Body of pancreas (tissue), 4 donors: ENCODE results near the gene C2orf81.

Source experiments
- POLR2A ChIP-seq, 3 donors: fragments of 450-650 bp; IDR thresholded peaks; one replicate each; pipeline ENCODE4 v1.6.1; 2016; ENCODE audit warnings: antibody characterized with exemption in 3 of 3, mild to moderate bottlenecking in 2 of 3
- TF ChIP-seq, protein P1 (sequence below), 7 experiments: fragments of 450-650 bp in 4 of 7; fragments of 200-600 bp in 3 of 7; sonication (generic) in 3 of 7; IDR thresholded peaks; one replicate each; pipeline ENCODE4 v1.5.1; 2016 to 2019; ENCODE audit warnings: antibody characterized with exemption in 7 of 7

DNA sequence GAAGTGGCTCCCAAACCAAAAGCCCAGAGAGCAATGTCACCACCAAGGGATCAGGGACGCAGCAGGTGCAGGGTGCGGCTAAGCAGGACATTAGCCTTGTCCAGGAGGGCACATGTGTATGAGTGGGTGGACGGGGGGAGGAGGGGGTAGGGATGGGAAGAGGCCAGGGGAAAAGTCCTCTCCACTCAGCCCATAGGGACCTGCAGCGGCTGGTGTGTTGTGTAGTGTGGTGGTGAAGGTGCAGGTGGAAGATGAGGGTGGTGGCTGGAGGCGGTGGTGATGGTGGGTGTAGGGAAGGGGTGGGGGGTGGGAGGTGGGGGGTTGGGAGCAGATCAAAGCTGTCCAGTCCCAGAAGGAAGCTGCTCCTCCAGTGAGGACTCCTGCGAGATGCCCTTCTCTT lies 3.7 kb downstream of the C2orf81 start:
- TF ChIP-seq, protein P1, sequence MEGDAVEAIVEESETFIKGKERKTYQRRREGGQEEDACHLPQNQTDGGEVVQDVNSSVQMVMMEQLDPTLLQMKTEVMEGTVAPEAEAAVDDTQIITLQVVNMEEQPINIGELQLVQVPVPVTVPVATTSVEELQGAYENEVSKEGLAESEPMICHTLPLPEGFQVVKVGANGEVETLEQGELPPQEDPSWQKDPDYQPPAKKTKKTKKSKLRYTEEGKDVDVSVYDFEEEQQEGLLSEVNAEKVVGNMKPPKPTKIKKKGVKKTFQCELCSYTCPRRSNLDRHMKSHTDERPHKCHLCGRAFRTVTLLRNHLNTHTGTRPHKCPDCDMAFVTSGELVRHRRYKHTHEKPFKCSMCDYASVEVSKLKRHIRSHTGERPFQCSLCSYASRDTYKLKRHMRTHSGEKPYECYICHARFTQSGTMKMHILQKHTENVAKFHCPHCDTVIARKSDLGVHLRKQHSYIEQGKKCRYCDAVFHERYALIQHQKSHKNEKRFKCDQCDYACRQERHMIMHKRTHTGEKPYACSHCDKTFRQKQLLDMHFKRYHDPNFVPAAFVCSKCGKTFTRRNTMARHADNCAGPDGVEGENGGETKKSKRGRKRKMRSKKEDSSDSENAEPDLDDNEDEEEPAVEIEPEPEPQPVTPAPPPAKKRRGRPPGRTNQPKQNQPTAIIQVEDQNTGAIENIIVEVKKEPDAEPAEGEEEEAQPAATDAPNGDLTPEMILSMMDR (IDR thresholded peaks at IDR 0.05) = no peak
- no peak for TF ChIP-seq POLR2A (IDR thresholded peaks at IDR 0.05)
